Psoas muscle (tissue), 8 donors: ENCODE measurements around the gene GRM7. TPM values are rescaled to one million over a fixed set of nuclear protein-coding genes. Genes with fewer than 3 reads are reported as not detected.

Experiments used
- ATAC-seq, 4 donors: fragments of 200-7000 bp; cut with Tn5 transposase; one replicate each; pipeline ENCODE4 v1.9.1; 2020; ENCODE audit warnings: moderate library complexity in 3 of 4, mild to moderate bottlenecking in 2 of 4
- DNase-seq, 2 donors: peaks; one replicate each; pipeline ENCODE4 v3.0.0-alpha.2; 2020
- H3K27ac ChIP-seq: fragments of 200-600 bp; one replicate; pipeline ENCODE4 v1.8.0; 2022
- H3K27me3 ChIP-seq, 3 donors: fragments of 200-600 bp in 1 of 3; one replicate each; pipeline versions ENCODE4 v1.6.1 to v1.8.0; 2013 to 2022; ENCODE audit warnings: low read length in 2 of 3, mild to moderate bottlenecking in 2 of 3, moderate library complexity in 1 of 3; ENCODE audit not compliant: insufficient read depth in 3 of 3
- H3K36me3 ChIP-seq, 2 donors: fragments of 200-600 bp in 1 of 2; one replicate each; pipeline versions ENCODE4 v1.6.1 to v1.8.0; 2013 to 2022; ENCODE audit warnings: low read depth in 1 of 2, mild to moderate bottlenecking in 1 of 2, moderate library complexity in 1 of 2; ENCODE audit not compliant: insufficient read depth in 1 of 2
- H3K4me1 ChIP-seq: fragments of 200-600 bp; one replicate; pipeline ENCODE4 v1.8.0; 2022
- H3K4me3 ChIP-seq: fragments of 200-600 bp; one replicate; pipeline ENCODE4 v1.8.0; 2022; ENCODE audit warnings: mild to moderate bottlenecking
- H3K9me3 ChIP-seq: fragments of 200-600 bp; one replicate; pipeline ENCODE4 v1.8.0; 2022
- CTCF ChIP-seq: fragments of 200-600 bp; IDR thresholded peaks from one replicate; pipeline ENCODE4 v1.8.0; 2022; ENCODE audit warnings: antibody characterized with exemption
- WGBS, 3 donors: extraction: QIAGEN DNeasy Blood & Tissue Kit; methylation state at CpG; one replicate each; pipeline versions ENCODE4 v1.1.6 to v1.1.7; 2013; 5-methylcytosine and 5-hydroxymethylcytosine counted together
- intact Hi-C, 2 donors: fragments of 100-400 bp; cut with DNase I; formaldehyde crosslinking; loops; one replicate each; pipeline versions ENCODE4 v1.11.0 to v1.14.2; 2022
- polyA plus RNA-seq, 3 donors: library from polyadenylated mRNA; stranded (reverse); fragments of 200-250 nt; gene quantifications; one replicate each; pipeline ENCODE4 v1.2.3, GENCODE V29; 2013
- total RNA-seq, 4 donors: library from RNA; stranded (reverse); fragmentation: NEBNext Ultra II Directional in 2 of 4; extraction: Animal tissue kit (Norgen Biotek cat#: 25700) in 2 of 4; gene quantifications; one replicate each; pipeline versions ENCODE4 v1.2.1 to v1.2.4, GENCODE V29; 2021 to 2023
- donor health status: healthy with polysubstance abuse.
- donor health status: DM: no; HTN: no; CAD: no; lungs with moderate emphysema.
- donor health status: Bipolar disorder and iron deficiency.
- donor health status: healthy.
- donor health status: DM: yes; HTN: yes; CAD: no.
- donor health status: DM: no; HTN: no; CAD: no.
- donor health status: DM: no; HTN: no; CAD: no.
- donor health status: DM: yes; HTN: yes; CAD: no.

Gene GRM7
- total and polyA plus RNA-seq, 7 donors: 0.01 TPM; not detected in 6

GRCh38 chr3:7289121-7289520 is 428.2 kb downstream of the GRM7 start:
- Histone ChIP-seq H3K27me3 (no peaks in the 10 kb centered on the region), H3K4me3 (no peak overlapping the region), H3K27ac (no peak overlapping the region), H3K9me3 (no peaks in the 10 kb centered on the region), H3K4me1 (no peaks in the 10 kb centered on the region), H3K36me3 (no peaks in the 10 kb centered on the region)
- ATAC-seq (no peak), DNase-seq (no peak)
- 24 to 58% (median 26%) methylated on average over 1 of the region's 1 CpG for WGBS, 3 donors
- intact Hi-C loops: no loop called here
- no peak for TF ChIP-seq CTCF

- ATAC-seq: no peak
- Histone ChIP-seq H3K9me3 (no peaks in the 10 kb centered on the region), H3K36me3 (no peaks in the 10 kb centered on the region), H3K27ac (no peak overlapping the region), H3K4me3 (no peak overlapping the region), H3K27me3 (no peaks in the 10 kb centered on the region), H3K4me1 (no peaks in the 10 kb centered on the region)
- TF ChIP-seq CTCF: no peak
- WGBS, 3 donors: 69 to 82% (median 69%) methylated on average over 1 of the region's 1 CpG
- DNase-seq: no peak
- intact Hi-C loops: no loop called here
Measured at GRCh38 chr3:7290077-7290825, 429.3 kb downstream of the GRM7 start.

GRCh38 chr3:7292362-7292761 is 431.4 kb downstream of the GRM7 start:
- no peaks in the 10 kb centered on the region for H3K4me1 ChIP-seq
- WGBS, 3 donors: 97 to 100% (median 97%) methylated on average over 2 of the region's 2 CpGs
- intact Hi-C loops: no loop called here
- no peaks in the 10 kb centered on the region for H3K36me3 ChIP-seq
- H3K27me3 ChIP-seq: no peaks in the 10 kb centered on the region
- ATAC-seq (no peak), DNase-seq (no peak)
- H3K27ac ChIP-seq: no peak overlapping the region
- no peak for TF ChIP-seq CTCF
- H3K9me3 ChIP-seq: no peaks in the 10 kb centered on the region
- H3K4me3 ChIP-seq: no peak overlapping the region

- Histone ChIP-seq H3K4me1 (no peaks in the 10 kb centered on the region), H3K4me3 (no peak overlapping the region), H3K36me3 (no peaks in the 10 kb centered on the region), H3K27me3 (no peaks in the 10 kb centered on the region), H3K9me3 (no peaks in the 10 kb centered on the region), H3K27ac (no peak overlapping the region)
- DNase-seq: no peak
- no peak for TF ChIP-seq CTCF
- 86 to 92% (median 90%) methylated on average over 7 of the region's 7 CpGs for WGBS, 3 donors
- no peak for ATAC-seq
- intact Hi-C loops: no loop called here
Measured at GRCh38 chr3:7293286-7293685, 432.4 kb downstream of the GRM7 start.

GRCh38 chr3:7305561-7305960 is 444.6 kb downstream of the GRM7 start:
- ATAC-seq (no peak), DNase-seq (no peak)
- WGBS, 3 donors: 47 to 77% (median 73%) methylated on average over 1 of the region's 1 CpG
- TF ChIP-seq CTCF: no peak
- H3K4me1 ChIP-seq: no peaks in the 10 kb centered on the region
- H3K9me3 ChIP-seq: peaks cover 5% of the 10 kb centered on the region
- H3K27ac ChIP-seq: no peak overlapping the region
- no peaks in the 10 kb centered on the region for H3K27me3 ChIP-seq
- no peak overlapping the region for H3K4me3 ChIP-seq
- H3K36me3 ChIP-seq: no peaks in the 10 kb centered on the region
- intact Hi-C loops: no loop called here
